NOMO-1 treated with DMSO at 0.1 percent for 48 hours (cell line): Measurements from ENCODE around the gene PDE1A.
A peak's percentile ranks its signal among the peaks of the same experiment; 100 is the strongest.
"Not testable (repeated sequence)": the region's sequence is repeated elsewhere in the genome, so short reads cannot be mapped to it uniquely, and the experiment has no call there.

Experiments used
- DNase-seq: peaks from one replicate; lab custom pipeline; 2025; ENCODE audit not compliant: unreplicated experiment; lab: John Stamatoyannopoulos, UW

The PDE1A gene

DNA sequence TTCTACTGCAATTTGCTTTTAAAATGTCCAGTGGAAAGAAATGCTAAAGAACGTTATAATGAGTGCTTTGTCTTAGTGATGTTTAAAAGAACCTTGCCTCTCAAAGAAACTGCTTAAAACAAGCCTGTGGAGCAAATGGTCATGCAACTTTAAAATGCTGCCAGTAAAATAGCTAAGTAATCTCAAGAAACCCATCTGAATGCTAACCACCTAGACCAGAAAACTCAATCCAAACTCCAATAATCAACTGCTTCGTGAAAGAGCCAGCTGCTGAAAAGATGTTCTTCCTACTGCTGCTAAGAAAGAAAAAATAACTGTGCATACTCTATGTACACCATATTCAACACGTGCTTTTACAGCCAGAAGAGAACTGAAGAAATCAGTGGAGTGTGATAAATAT, 145.6 kb downstream of the PDE1A start:
- no peak for DNase-seq

DNA sequence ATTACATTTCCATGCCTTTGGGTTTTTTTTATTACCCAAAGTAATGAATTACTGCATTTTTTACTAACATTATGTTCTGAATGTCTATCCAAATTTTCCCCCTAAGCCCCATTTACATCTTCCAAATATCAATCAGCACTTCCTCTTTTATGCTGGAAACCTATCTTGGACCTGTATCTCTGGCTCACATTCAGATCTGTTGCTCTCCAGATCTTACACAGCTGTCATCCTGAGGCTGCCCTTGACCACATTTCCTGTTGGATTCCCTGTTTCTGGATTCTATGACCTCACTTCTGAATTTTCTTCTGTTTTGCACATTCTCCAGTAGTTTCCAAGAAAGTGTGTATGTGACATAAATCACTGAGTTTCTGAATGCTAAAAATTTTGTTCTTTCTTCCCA, 146.7 kb downstream of the PDE1A start:
- DNase-seq: no peak

DNA sequence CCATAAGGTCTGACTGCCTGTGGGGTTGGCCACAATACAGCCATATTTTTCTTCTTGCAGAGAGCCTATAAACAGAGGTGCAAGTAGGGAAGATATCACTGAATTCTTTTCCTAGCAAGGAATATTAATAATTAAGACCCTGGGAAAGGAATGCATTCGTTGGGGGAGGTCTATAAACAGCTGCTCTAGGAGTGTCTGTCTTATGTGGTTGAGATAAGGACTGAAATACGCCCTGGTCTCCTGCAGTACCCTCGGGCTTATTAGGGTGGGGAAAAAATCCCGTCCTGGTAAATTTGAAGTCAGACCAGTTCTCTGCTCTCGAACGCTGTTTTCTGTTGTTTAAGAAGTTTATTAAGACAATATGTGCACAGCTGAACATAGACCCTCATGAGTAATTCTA, 150.2 kb downstream of the PDE1A start:
- not testable (repeated sequence) for DNase-seq

DNA sequence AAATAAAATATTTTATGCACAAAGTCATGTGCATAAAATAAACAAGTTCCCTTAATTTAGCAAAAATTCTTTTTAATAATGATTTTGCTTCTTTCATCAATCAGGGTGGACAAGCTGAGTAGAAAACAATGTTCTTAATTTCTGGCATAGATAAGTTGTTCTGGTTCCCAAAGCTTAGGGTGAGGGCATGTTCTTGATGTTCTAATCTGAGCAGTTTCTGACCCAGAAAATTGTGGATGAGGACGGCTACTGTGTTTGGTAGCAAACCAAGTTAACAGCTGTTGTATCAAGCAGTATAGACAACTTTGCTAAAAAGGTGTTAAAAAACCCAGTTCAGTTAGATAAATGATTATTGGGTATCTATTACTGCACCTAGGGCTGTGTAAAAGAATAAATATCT, 158.9 kb downstream of the PDE1A start:
- no peak for DNase-seq

DNA sequence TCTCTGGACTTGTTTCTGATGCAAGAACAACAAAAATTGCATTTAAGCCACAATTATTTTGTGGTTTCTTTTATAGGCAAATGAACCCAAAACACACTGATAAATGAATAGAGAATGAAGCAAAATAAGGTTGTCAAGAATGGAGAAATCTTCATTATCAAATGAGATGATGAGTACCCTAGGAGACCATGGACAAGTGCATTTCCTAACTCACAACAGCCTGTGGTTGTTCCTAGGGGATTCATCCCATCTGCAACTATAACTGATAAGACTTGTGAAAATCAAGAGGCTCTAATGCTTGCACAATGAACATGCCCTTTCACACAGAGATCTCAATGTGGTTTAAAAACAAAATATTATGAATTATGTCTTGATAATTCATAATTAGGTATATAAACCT, 159.9 kb downstream of the PDE1A start:
- no peak for DNase-seq

DNA sequence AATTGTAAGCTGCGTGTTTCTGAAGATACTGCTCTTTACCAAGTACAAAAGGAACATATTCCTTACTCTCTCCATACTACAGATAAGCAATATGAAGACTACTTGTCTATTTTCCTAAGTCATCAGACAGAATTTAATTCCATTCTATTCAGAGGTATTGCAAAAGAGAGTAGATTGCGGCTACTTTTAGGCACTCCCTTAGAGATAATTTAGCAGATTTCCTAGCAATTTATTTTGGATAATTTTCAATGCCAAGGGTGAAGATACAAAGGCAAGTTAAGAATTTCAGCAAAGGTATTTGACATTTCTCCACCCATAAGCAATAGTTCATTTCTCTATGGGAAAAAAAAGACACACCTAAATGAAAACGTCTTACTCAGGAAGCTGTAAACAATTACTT, 161.1 kb downstream of the PDE1A start:
- DNase-seq: no peak

DNA sequence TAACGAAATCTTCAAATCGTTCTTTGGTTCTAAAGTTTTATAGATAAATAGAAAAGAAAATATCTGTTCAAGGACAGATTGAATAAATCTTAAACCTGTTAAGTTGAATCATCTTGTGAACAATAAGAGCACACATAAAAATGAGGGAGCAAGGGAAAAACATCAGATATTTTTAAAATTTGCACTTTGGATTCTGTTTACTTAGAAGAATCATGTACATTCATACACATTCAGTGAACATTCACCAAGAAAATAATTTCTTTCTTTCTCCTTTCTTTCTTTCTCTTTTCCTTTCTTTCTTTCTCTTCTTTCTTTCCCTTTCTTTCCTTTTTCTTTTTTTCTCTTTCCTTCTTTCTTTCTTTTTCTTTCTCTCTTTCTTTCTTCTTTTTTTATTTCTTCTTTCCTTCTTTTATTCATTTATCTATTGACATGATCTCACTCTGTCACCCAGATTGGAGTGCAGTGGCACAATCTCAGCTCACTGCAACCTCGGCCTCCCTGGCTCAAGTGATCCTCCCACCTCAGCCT, 164.9 kb downstream of the PDE1A start:
- DNase-seq: no peak

DNA sequence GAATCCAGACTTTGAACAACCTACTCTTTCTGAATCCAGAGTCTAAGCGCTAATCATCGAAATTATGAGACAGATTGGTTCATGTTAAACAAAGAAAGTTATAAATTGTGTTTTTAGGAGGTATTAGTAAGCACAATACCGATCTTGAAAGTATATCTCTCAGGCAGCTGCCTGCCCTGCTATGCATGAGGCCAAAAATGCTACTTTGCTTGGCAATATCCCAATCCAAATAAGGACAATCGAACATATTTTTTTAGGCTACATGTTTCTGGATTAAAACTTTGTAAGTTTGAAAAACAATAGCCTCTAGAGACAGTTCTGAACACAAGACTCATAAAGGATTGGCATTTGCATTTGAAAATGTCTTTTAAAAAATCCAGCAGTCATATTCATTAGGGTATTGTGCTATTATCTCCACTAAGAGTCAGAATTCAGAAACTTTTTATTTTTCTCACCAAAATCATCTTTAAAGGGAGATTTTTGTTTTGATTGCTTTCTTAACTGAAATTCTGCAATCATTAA, 167.1 kb downstream of the PDE1A start:
- DNase-seq: no peak

DNA sequence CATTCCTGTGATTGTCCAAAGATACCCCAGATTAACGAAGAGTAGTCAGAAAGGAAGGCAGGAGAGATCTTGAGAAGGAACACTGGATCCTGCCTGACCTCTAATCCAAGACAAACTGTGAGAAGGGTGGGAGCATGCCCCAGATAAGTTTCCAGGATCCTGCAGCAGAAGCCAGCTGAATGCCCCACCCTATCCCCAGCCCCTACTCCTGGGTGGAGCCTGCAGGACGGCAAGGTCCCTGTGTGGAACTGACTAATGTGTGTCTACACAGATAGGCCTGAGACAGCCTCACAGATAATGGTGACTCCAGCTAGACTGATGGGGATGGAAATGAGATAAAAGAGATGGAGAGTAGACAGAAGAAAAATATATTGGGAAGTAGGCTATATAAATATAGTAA, 174.3 kb downstream of the PDE1A start:
- no peak for DNase-seq

DNA sequence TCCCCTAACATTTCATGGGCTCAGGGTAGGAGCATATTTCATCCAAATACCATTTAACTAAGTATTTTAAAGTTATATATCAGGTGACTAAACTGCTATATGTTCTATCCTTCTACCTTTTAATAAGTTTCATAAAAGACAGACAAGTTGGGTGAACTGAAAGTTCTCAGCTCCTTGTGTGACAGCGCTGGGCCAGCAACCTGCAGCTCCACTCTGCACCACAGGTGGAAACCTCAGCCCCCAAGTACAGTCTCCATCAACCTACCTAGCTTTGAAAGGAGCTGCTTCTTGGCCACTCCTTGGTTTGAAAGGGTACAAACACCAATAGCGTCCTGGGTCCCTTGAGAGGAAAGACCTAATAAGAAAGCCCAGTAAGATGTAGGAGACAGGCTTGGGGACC, 177.9 kb downstream of the PDE1A start:
- DNase-seq: no peak

DNA sequence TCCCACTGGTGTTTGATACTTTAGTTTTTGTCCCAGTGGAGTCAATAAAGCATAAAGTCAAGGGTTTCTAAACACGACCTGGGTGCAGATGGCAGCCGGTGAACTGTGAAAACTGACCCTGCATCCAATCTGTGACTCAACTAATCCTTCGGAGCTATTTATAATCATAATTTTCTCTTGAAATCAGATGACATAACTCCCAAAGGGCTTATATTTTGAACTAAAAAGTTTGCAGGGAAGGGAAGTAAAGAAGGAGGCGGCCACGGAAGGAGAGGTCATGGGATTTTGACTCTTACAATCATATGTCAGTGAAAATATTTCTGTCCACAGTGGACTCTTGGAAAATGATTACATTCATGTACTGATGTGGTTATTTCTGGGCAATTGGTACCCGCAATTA, 178.5 kb downstream of the PDE1A start:
- no peak for DNase-seq

DNA sequence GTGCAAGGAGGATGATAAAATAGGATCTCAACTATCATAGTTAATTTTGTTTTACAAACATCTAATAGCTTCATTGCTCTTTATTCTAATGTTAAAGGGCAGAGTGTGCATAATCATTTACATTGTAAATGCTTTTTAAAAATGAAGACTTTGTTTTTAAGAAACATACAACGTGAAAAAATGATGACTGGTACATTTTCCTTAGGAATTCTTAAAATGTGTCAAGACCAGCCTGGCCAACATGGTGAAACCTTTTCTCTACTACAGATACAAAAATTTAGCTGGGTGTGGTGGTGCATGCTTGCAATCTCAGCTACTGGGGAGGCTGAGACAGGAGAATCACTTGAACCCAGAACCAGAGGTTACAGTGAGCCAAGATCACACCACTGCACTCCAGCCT, 179.0 kb downstream of the PDE1A start:
- DNase-seq: no peak

DNA sequence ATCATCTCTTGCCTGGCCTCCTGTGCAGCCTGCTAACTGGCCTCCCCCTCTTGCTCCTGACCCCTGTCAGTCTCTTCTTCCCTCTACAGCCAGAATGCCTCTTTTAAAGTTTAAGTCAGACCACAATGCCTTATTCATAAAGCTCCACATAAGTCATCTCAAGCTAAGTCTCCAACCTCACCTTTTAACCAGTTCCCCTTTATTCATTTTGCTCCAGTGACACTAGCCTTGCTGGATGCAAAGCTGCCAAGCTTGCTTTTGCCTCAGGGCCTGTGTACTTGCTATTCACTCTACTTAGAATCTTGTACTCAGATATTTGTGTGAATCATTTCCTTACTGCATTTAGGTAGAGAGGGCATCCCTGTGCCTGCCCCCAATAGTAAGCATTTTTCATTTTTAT, 180.9 kb downstream of the PDE1A start:
- no peak for DNase-seq

DNA sequence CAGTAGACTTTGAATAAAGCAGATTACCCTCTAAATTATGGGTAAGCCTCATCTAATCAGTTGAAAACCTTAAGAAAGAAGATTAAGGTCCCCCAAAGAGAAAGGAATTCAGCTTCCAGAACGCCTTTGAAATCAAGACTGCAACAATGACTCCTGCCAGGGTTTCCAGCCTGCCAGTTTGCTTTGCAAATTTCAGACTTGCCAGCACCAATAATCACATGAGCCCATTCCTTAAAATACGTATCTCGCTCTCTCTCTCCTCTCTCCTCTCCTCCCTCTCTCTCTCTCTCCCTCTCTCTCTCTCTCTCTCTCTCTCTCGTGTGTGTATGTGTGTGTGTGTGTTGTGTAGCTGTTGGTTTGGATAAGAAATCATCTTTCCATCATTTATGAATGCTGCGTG, 184.2 kb downstream of the PDE1A start:
- DNase-seq: no peak

DNA sequence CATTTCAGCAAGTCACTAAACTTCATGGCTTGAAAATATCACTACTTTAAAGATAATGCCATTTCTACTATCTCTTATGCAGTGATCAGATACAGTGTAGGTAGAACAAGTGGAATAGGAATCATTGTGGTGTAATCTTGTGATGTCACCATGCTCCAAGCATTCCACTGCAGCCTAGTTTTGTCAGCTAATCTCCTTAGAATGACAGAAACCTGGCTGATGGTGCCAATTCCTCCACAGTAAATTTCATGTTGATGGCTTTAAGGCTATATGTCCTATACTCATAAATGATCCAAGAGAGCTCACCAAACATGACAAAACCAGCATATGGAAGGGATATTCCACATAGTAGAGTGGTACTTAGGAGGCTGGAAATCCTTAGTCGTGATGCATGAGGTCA, 184.9 kb downstream of the PDE1A start:
- no peak for DNase-seq

DNA sequence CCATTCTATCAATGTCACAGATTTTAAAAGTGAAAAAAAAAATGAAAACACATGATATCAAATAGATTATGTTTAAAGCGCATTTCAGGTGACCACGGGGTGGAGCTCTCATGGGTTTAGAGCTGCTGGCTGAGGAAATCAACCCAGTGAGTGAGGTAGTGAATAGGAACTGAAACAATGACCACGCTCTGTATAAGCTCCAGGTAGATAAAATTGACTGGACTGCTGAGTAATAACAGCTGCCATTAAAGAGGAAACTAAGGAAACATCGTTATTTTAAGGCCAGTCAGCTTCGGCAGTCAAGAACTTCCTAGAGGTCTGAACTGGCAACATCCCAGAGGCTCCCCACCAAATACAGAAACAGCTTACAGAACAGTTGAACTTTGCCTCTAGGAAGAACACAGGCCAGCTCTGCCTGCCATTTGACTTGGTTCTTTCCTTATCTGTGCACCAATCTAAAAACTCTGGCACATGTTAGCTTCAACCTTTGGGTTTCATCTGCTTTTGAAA, 185.9 kb downstream of the PDE1A start:
- DNase-seq: peak; percentile 64

DNA sequence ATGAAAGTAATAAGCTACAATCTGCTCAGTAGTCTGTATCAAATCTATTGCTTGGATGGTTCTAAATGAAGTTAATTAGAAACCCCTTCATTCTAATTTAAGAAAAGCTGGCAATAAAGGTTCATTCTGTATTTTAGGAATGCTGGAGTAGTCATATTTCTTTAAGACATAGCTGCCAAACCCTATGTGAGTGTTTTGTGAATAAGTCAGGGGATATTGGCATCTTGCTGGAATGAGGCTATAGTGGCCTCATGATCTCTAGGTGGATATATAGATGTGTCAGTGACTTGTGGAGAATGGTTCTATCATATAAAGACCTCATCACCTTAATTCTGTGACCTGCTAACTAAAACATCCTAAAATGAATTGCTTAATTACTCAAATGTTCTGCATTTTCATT, 196.3 kb downstream of the PDE1A start:
- DNase-seq: no peak

DNA sequence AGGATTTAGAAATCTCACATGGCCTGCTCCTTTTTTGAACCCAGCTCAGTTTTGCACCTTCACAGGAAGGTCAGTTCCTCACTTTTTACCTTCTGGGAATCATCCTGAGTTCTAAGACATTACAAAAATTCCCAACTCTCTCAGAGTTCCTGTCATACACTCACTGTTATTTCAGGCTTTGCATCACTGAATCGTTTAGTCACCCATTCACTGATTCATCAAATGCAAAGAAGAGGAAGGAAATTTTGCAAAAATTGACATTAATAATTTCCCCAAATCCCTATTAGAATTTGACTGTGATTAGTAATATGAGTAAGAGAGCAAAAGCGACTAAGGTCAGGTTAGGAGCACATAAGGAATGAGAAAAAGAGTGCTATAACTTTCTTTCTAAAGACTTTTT, 197.5 kb downstream of the PDE1A start:
- DNase-seq: no peak

DNA sequence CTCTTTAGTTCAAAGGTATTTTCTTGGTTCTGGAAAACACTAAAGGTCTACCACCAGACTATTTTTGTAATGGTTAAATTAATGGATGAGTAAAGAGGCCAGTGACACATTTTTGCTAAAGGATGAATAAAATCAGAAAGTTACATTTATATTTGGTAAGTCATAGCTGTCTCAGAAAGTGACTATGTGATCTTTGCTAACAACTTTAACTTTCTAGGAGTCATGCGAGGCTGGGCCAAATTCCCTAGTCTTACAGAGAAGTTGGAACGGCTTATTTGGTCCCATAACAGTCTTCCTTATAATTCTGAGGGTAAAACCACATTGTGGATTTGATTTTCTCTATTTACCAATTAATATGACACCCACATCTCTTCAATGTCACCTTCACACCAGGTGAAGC, 198.1 kb downstream of the PDE1A start:
- DNase-seq: no peak

DNA sequence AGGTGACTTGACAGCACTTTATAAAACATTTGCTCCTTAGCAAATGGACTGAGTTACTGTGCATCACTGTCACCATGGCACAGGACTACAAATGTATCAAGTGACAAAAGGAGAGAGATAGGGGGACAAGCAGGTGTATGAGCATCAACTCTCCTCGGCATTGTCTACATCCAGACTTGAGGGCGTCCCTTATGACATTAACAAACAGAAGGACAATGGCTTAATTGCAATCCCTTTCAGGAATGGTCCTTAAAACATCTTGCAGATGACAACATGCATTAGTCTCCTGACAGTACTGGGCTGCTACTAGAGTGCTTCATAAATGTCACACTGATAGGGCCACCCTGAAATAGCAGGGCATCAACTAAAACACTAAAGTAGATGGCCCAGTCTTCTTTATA, 198.8 kb downstream of the PDE1A start:
- no peak for DNase-seq

DNA sequence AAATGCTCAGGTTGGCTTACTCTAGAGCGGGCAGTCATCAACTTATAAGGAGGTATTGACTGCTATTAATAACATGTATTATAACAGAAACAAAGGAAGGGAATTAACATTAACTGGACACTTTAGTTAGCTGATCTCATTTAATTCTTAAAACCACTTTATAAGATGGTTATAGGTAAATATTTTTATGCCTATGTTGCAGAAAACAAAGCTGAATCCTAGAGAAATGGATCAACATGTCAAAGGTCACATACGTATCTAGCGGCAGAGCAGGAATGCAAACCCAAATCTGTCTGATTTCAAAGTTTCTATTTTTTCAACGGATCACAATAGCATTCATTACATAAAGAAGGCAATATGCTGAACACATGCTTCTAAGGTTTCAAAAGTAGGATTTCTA, 200.0 kb downstream of the PDE1A start:
- DNase-seq: no peak

DNA sequence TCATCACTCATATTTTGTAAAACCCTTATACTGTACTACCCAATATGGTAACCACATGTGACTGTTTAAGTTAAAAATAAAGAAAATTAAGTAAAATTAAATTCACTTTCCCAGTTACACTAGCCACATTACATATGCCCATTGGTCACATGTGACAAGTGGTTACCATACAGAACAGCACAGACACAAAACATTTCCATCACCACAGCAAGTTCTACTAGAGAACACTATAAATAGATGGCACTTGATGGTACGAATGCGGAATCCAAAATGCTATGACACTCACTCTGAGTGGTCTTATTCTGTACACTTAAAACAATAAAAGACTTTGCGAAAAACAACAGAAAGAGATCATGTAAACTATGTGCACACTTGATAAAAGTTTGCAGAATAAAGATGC, 202.2 kb downstream of the PDE1A start:
- no peak for DNase-seq

DNA sequence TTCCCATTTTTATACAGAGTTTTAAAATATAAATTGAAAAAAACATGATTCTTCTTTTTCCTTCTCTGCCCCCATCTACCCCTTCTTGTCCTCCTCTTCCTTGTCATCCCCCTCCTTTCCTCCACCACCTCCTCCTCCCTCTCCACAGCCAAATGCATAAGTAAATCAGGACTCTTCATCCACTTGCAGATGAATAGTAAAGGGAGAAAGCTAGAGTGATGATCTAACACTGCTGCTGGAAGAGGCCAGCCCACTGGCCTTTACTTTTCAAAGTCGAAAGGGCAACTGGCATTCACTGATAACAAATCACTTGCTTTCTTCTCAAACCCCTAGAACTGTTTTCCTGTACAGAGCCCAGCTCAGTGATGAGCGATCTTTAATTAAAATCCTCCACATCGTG, 205.8 kb downstream of the PDE1A start:
- DNase-seq: no peak

DNA sequence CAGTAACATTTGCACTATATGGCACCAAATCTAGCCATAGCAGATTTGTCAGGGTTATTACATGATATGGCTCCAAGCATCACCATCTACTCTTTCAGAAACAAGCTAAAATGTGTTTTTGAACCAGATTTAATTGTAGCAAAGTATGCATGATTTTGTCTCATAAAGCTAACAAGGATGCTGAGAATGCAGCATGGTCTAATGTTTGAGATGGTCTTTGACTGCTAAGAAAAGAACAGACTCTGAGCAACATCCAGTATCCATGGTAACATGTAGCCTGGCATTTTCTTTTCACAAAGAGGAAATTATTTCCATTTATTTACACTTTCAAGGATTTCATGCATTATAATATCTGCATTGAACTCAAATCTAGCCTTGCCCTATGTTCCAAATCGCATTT, 206.5 kb downstream of the PDE1A start:
- no peak for DNase-seq
